ENCODE data around the gene HPF1.

HPF1 gene

DNA sequence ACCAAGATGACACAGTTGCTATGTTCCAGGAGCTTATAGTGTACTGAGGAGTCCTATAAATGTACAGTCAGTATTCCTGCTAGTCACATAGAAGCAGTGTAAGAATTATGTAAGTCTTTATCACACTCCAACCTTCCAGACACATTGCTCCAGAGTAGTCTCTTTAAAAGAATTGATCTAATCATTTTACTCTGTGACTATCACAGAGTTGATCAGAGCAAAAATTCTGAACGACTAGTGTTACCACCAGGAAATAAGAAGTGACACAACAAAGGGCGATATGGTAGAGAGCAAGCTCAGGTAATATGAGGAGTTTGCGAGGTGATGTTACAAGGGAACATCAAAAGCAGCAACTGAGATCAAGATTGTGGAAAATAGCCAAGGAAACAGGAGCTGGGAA lies 9.0 kb upstream of the HPF1 start:
- TF ChIP-seq ZFX (IDR thresholded peaks at IDR 0.05; ENCODE audit: borderline replicate concordance) (no peak), CTCF (IDR thresholded peaks at IDR 0.05) (no peak)
- no peak overlapping the region for H3K27ac ChIP-seq

DNA sequence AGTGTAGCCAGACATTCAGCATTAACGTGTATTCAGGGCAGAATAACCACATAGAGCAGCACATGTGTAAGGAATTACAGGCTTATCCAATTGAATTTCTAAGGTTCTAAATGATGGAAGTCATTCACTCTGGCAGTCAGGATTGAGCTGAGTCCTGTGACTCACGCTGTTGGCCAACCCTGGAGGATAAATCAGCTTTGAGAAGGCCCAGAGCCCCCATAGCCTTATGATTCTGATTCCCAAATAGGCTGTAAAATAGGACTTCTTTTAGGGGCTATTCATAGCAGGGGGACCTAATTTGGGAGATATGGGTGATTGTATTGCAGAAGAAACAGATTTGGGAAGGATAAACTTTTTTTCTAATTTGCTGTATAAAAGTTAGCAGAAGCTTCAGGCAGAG lies 8.1 kb upstream of the HPF1 start:
- no peak overlapping the region for H3K27ac ChIP-seq
- TF ChIP-seq CTCF (IDR thresholded peaks at IDR 0.05) (no peak), ZFX (IDR thresholded peaks at IDR 0.05; ENCODE audit: borderline replicate concordance) (no peak)

DNA sequence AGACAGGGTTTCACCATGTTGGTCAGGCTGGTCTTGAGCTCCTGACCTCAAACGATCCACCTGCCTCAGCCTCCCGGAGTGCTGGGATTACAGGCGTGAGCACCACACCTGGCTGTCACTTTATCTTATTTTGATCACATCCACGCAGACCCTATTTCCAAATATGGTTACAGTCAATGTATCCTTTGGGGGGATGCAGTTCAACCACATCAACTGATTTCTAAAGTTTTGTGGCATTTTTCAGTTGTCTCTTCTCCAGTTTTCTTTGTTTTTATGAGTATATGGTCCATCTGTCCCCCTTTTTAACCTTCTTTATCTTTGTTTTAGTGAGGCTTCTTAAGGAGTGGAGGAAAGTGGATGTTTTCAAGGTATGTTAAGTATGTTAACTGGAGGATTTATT lies 4.1 kb upstream of the HPF1 start:
- H3K27ac ChIP-seq = no peak overlapping the region
- TF ChIP-seq ZFX (IDR thresholded peaks at IDR 0.05; ENCODE audit: borderline replicate concordance) (no peak), CTCF (IDR thresholded peaks at IDR 0.05) (no peak)

DNA sequence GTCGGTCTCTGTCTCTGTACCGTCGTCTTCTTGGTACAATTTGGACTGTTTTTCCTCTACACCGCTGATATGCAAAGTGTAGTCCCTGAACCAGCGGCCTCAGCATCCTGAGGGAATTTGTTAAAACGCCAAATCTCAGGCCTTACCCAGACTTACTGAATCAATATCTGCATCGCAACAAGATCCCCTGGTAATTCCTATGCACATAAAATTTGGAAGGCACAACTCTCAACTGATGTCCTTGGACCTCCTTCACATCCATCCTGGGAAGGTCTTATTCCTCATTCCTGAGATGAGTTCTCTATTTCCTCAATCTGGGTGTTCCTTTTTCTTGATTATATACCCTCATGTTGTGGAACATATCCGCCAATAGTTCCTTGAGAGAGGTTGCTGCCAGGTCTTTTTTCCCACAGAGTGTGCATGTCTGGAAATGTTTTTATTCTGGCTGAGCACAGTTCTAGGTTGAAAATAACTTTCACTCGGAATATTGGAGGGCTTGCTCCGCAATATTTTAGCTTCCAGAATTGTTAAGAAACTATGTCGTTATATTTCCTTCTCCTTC lies 738 bp upstream of the HPF1 start:
- no peak for TF ChIP-seq CTCF (IDR thresholded peaks at IDR 0.05)
- H3K27ac ChIP-seq = no peak overlapping the region

DNA sequence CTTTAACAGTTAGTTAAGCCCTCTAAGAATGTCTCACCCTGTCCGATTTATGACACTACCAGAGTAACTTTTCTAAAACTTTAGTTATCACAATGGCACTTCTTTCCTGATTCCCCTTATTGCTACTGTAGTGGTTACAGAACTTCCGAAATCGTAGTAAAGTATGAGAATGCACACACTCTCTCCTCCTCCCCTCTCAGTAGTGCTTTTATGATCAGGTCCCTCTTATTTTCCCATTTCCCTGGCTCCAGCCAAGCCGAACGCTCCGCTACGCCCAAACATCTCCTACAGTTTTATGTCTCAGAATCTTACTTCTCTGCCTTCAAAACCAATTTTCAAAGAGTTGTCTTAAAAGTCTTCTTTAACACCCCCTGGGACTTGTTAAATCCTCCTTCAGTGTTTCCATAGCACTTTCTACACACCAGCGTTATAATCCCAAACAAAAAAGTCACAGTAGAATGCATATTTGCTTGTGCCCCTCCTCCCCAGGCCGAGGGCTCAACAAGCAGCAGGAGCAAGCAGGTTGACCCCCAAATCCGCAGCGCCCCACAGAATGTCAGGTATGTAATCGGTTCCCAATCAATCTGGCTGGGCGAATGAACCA lies 671 bp downstream of the HPF1 start:
- no peak for TF ChIP-seq ZFX (IDR thresholded peaks at IDR 0.05; ENCODE audit: borderline replicate concordance)
- no peak for TF ChIP-seq CTCF (IDR thresholded peaks at IDR 0.05)
- H3K27ac ChIP-seq = peak overlapping the region; percentile 66

DNA sequence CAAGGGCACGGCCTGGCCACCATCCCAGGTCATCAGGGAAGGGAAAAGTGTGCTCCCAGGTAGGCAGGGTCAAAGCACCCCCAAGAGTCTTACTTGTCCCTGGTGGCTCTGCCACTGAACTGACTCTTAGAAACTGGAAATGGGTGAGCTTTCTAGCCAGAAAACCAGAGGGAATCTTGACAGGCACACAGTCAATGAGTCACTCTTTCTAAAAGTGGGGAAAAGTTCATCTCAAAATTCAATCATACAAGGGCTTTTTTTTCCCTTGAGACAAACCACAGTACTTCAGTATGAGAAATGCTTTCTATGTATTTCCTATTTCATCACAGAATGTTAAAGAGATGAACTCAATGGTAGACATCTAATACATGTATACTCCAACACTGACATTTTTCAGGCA lies 12.5 kb downstream of the HPF1 start:
- TF ChIP-seq ZFX (IDR thresholded peaks at IDR 0.05; ENCODE audit: borderline replicate concordance) (no peak), CTCF (IDR thresholded peaks at IDR 0.05) (no peak)
- no peak overlapping the region for H3K27ac ChIP-seq

DNA sequence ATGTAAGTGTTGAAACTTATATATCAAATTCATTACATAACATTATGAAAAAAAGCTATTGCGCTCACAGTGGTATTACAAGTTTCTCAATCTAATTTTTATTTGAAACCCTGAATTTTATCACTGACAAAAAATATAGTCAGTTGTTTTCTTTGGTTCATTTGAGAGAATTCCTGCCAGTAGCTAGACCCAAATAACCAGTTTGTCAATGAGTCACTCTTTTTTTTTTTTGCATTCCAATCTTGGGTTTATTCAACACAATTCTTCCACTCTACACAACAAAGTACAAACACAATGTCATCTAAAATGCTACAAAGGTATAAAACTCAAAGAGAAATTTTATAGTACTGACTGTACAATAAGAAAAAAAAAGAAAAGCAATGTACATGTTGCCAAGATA lies 13.1 kb downstream of the HPF1 start:
- no peak overlapping the region for H3K27ac ChIP-seq
- TF ChIP-seq ZFX (IDR thresholded peaks at IDR 0.05; ENCODE audit: borderline replicate concordance) (no peak), CTCF (IDR thresholded peaks at IDR 0.05) (no peak)
